Right lobe of liver (tissue), 4 donors: ENCODE measurements around the gene ETFA.

Experiments used
- CTCF ChIP-seq, 4 donors: fragments of 200-600 bp in 3 of 4; fragments of 450-650 bp in 1 of 4; IDR thresholded peaks; one replicate each; pipeline versions ENCODE4 v1.5.1 to v1.8.0; 2016 to 2022; ENCODE audit warnings: antibody characterized with exemption in 4 of 4, mild to moderate bottlenecking in 2 of 4
- POLR2A ChIP-seq: fragments of 450-650 bp; IDR thresholded peaks from one replicate; pipeline ENCODE4 v1.6.1; 2017; ENCODE audit warnings: antibody characterized with exemption, mild to moderate bottlenecking
- donor health status: DM: no; HTN: no; CAD: no.
- donor health status: DM: no; HTN: no; CAD: no.
- donor health status: DM: no; HTN: yes; CAD: no.

- no peak for TF ChIP-seq CTCF (IDR thresholded peaks at IDR 0.05)
- no peak for TF ChIP-seq POLR2A
These were observed 107.7 kb downstream of the ETFA start for GRCh38 chr15:76203346-76204108.
